ENCODE results near the gene DDX3X. TPM values are rescaled to one million over a fixed set of nuclear protein-coding genes. Genes with fewer than 3 reads are reported as not detected.

Gene DDX3X
- polyA plus RNA-seq, 1 of the 3 experiments (the other 2 are of a cell fraction) = 30.9 TPM

DNA sequence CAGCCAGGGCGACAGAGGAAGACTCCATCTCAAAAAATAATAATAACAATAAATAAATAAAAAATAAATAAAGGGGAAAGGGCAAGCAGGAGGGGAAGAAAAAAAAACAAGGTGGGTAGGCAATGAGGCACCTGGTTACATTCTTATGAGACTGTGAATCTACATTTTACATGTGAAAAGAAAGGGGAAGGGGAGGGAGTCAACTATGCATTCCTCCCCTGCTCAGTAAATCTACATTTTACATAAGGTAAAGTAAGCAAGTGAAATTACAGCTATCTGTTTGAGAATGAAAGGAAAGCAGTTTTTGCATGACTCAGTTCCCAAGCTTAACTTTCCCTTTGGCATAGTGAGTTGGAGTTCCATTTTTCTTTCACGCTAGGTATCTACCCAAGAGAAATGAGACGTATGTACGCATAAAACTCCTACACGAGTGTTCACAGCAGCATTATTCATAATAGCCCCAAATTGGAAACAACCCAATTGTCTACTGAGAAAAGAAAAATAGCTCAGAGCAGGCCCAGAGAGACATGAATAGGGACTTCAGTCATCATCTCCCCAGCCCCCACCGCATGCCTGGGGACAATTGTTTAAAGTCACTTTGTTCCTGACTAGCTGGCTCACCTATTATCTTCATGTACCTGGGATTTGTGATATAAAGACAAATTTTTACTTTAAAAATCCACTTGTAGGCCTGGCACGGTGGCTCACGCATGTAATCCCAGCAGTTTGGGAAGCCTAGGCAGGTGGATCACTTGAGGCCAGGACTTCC lies 52.4 kb downstream of the DDX3X start:
- Histone ChIP-seq H4K20me1 (ENCODE audit: insufficient read depth) (no peaks in the 10 kb centered on the region), H3K4me1 (ENCODE audit: control insufficient read depth in 1 of 2, insufficient read depth in 2 of 2, low read depth in 1 of 2, low read length in 1 of 2) (no peaks in the 10 kb centered on the region), H3K36me3 (replicated peaks in 1 of 2; ENCODE audit: control insufficient read depth in 1 of 2, insufficient read depth in 2 of 2, low read length in 1 of 2) (no peaks in the 10 kb centered on the region), H3K9ac (no peak overlapping the region), H3K9me2 (no peaks in the 10 kb centered on the region), H3K4me3 (ENCODE audit: low read depth in 2 of 2, low read length in 1 of 2) (no peak overlapping the region), H3K9me3 (no peaks in the 10 kb centered on the region), H3K27me3 (ENCODE audit: insufficient read depth) (no peaks in the 10 kb centered on the region), H3K79me2 (ENCODE audit: insufficient read depth) (no peaks in the 10 kb centered on the region), H3F3A (replicated peaks; ENCODE audit: insufficient read depth) (no peaks in the 10 kb centered on the region), H3K4me2 (no peak overlapping the region), H2AFZ (ENCODE audit: low read depth) (no peak overlapping the region), H3K27ac (ENCODE audit: low read depth in 2 of 2, low read length in 1 of 2) (no peak overlapping the region)
- DNase-seq = no peak
- TF ChIP-seq RXRA (IDR thresholded peaks at IDR 0.05; ENCODE audit: borderline replicate concordance, low read depth) (no peak), GABPA (IDR thresholded peaks at IDR 0.05; ENCODE audit: low read depth) (no peak), RAD21 (IDR thresholded peaks at IDR 0.05; ENCODE audit: low read length) (no peak), RFX5 (IDR thresholded peaks at IDR 0.05; ENCODE audit: low read length) (no peak), GATA2 (CRISPR knock-in tag; IDR thresholded peaks at IDR 0.05) (no peak), MEF2A (IDR thresholded peaks at IDR 0.05; ENCODE audit: borderline replicate concordance, low read depth) (no peak), SIN3A (IDR thresholded peaks at IDR 0.05; ENCODE audit: borderline replicate concordance, low read depth, low read length) (no peak)
- TF ChIP-seq, protein P1, sequence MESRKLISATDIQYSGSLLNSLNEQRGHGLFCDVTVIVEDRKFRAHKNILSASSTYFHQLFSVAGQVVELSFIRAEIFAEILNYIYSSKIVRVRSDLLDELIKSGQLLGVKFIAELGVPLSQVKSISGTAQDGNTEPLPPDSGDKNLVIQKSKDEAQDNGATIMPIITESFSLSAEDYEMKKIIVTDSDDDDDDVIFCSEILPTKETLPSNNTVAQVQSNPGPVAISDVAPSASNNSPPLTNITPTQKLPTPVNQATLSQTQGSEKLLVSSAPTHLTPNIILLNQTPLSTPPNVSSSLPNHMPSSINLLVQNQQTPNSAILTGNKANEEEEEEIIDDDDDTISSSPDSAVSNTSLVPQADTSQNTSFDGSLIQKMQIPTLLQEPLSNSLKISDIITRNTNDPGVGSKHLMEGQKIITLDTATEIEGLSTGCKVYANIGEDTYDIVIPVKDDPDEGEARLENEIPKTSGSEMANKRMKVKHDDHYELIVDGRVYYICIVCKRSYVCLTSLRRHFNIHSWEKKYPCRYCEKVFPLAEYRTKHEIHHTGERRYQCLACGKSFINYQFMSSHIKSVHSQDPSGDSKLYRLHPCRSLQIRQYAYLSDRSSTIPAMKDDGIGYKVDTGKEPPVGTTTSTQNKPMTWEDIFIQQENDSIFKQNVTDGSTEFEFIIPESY (IDR thresholded peaks at IDR 0.05; ENCODE audit: borderline replicate concordance, low read depth) = no peak
- TF ChIP-seq, protein P2, sequence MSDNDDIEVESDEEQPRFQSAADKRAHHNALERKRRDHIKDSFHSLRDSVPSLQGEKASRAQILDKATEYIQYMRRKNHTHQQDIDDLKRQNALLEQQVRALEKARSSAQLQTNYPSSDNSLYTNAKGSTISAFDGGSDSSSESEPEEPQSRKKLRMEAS (IDR thresholded peaks at IDR 0.05; ENCODE audit: low read depth) = no peak
- TF ChIP-seq, protein P3, sequence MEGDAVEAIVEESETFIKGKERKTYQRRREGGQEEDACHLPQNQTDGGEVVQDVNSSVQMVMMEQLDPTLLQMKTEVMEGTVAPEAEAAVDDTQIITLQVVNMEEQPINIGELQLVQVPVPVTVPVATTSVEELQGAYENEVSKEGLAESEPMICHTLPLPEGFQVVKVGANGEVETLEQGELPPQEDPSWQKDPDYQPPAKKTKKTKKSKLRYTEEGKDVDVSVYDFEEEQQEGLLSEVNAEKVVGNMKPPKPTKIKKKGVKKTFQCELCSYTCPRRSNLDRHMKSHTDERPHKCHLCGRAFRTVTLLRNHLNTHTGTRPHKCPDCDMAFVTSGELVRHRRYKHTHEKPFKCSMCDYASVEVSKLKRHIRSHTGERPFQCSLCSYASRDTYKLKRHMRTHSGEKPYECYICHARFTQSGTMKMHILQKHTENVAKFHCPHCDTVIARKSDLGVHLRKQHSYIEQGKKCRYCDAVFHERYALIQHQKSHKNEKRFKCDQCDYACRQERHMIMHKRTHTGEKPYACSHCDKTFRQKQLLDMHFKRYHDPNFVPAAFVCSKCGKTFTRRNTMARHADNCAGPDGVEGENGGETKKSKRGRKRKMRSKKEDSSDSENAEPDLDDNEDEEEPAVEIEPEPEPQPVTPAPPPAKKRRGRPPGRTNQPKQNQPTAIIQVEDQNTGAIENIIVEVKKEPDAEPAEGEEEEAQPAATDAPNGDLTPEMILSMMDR (IDR thresholded peaks at IDR 0.05) = no peak
- 78% methylated on average over 8 of the region's 8 CpGs for WGBS (ENCODE audit: low lambda C conversion rate)
- POLR2A ChIA-PET = no interaction called here
- CTCF ChIA-PET = interaction anchor here (1.2 to 1.5 kb wide), 3 partner anchors 11 to 55 kb away, joined by 3 read pairs; no protein-coding TSS in a partner anchor

DNA sequence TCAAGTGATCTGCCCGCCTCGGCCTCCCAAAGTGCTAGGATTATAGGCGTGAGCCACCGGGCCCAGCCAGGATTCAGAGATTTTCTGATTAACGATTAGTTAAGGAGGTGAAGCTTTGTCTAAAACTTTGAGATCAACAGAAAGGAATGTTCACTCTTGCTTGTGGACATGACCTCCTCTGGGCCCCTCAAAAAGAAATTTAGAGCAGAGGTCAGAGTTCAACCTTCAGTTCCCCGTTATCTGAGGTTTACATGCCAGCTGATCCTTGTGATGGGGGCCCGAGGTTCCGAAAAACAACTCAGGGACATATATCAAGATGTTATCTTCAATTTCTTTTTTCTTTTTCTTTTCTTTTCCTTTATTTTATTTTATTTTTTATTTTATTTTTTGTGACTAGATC lies 54.6 kb downstream of the DDX3X start:
- TF ChIP-seq FOXJ3 (CRISPR knock-in tag; IDR thresholded peaks at IDR 0.05) (no peak), GABPA (IDR thresholded peaks at IDR 0.05; ENCODE audit: low read depth) (no peak), TCF12 (IDR thresholded peaks at IDR 0.05) (no peak)
- CTCF ChIA-PET = interaction anchor here (0.6 kb wide), 1 partner anchor 32 kb away, joined by 3 read pairs; no protein-coding TSS in a partner anchor

More for the DNA sequence above, 54.6 kb downstream of the DDX3X start:
- Histone ChIP-seq H4K20me1 (ENCODE audit: insufficient read depth) (no peaks in the 10 kb centered on the region), H3F3A (replicated peaks; ENCODE audit: insufficient read depth) (no peaks in the 10 kb centered on the region), H3K4me1 (ENCODE audit: control insufficient read depth in 1 of 2, insufficient read depth in 2 of 2, low read depth in 1 of 2, low read length in 1 of 2) (no peaks in the 10 kb centered on the region), H3K79me2 (ENCODE audit: insufficient read depth) (no peaks in the 10 kb centered on the region), H3K9ac (no peak overlapping the region), H3K4me2 (no peak overlapping the region), H2AFZ (ENCODE audit: low read depth) (no peak overlapping the region), H3K36me3 (replicated peaks in 1 of 2; ENCODE audit: control insufficient read depth in 1 of 2, insufficient read depth in 2 of 2, low read length in 1 of 2) (no peaks in the 10 kb centered on the region), H3K9me3 (no peaks in the 10 kb centered on the region), H3K4me3 (ENCODE audit: low read depth in 2 of 2, low read length in 1 of 2) (no peak overlapping the region), H3K27ac (ENCODE audit: low read depth in 2 of 2, low read length in 1 of 2) (no peak overlapping the region), H3K9me2 (no peaks in the 10 kb centered on the region), H3K27me3 (ENCODE audit: insufficient read depth) (no peaks in the 10 kb centered on the region)
- DNase-seq = no peak
- POLR2A ChIA-PET = no interaction called here
- WGBS (ENCODE audit: low lambda C conversion rate) = 75% methylated on average over 8 of the region's 8 CpGs
